WTC11 (cell line): Measurements from ENCODE around the gene TNNT2. TPM values are rescaled to one million over a fixed set of nuclear protein-coding genes. Genes with fewer than 3 reads are reported as not detected.

Experiments
- ATAC-seq: fragments of 200-7000 bp; cut with Tn5 transposase; 2 replicates; pipeline ENCODE4 v1.10.0; 2021; ENCODE audit warnings: mild to moderate bottlenecking, moderate library complexity
- CTCF ChIA-PET: fragments of 300-600 bp; sonication (Branson Sonifier 250); formaldehyde crosslinking; loops from one replicate; lab custom pipeline; 2021; ENCODE audit warnings: antibody characterized with exemption; lab: Charles Lee
- POLR2A ChIA-PET: fragments of 350-600 bp; sonication (Branson Sonifier 250); formaldehyde crosslinking; loops from one replicate; lab custom pipeline; 2021; ENCODE audit warnings: antibody characterized with exemption; lab: Charles Lee
- DNase-seq: peaks from one replicate; pipeline ENCODE4 v3.0.0; 2021; ENCODE audit warnings: low spot score
- H3K27ac Mint-ChIP-seq: 2 replicates; pipeline ENCODE4 v1.8.0; 2021; ENCODE audit warnings: mixed read lengths
- H3K27me3 Mint-ChIP-seq: 2 replicates; pipeline ENCODE4 v1.8.0; 2021; ENCODE audit warnings: low read depth, mild to moderate bottlenecking, moderate library complexity, mixed read lengths
- H3K36me3 Mint-ChIP-seq: 2 replicates; pipeline ENCODE4 v1.8.0; 2021; ENCODE audit warnings: mixed read lengths
- H3K4me1 Mint-ChIP-seq: 2 replicates; pipeline ENCODE4 v1.8.0; 2022; ENCODE audit warnings: mixed read lengths
- H3K4me3 Mint-ChIP-seq: 2 replicates; pipeline ENCODE4 v1.8.0; 2021; ENCODE audit warnings: mild to moderate bottlenecking, moderate library complexity, mixed read lengths
- H3K9me3 Mint-ChIP-seq: 2 replicates; pipeline ENCODE4 v1.8.0; 2021; ENCODE audit warnings: mixed read lengths
- ATF1 ChIP-seq: sonication (generic); formaldehyde crosslinking; IDR thresholded peaks from 2 replicates; pipeline ENCODE4 v1.8.1; 2023; ENCODE audit warnings: mild to moderate bottlenecking, moderate library complexity, missing genetic modification reagents
- EMX1 ChIP-seq: fragments of 250-450 bp; sonication (Bioruptor Pico); IDR thresholded peaks from 2 replicates; pipeline ENCODE4 v1.8.0; 2021; ENCODE audit warnings: mild to moderate bottlenecking
- FOXJ3 ChIP-seq: sonication (generic); formaldehyde crosslinking; IDR thresholded peaks from 2 replicates; pipeline ENCODE4 v1.9.0; 2021; ENCODE audit warnings: missing genetic modification reagents, mild to moderate bottlenecking, borderline replicate concordance
- GTF2I ChIP-seq: fragments of 250-450 bp; sonication (Bioruptor Pico); conservative IDR thresholded peaks from 2 replicates; pipeline ENCODE4 v1.4.0; 2021; ENCODE audit warnings: mild to moderate bottlenecking
- IRF2 ChIP-seq: sonication (generic); formaldehyde crosslinking; IDR thresholded peaks from 2 replicates; pipeline ENCODE4 v1.8.0; 2022; ENCODE audit warnings: low read depth, missing genetic modification reagents, borderline replicate concordance
- MAX ChIP-seq: sonication (generic); formaldehyde crosslinking; IDR thresholded peaks from 2 replicates; pipeline ENCODE4 v1.8.0; 2022; ENCODE audit warnings: mild to moderate bottlenecking, missing genetic modification reagents
- NFE2L1 ChIP-seq: sonication (generic); formaldehyde crosslinking; IDR thresholded peaks from 2 replicates; pipeline ENCODE4 v1.8.1; 2023; ENCODE audit warnings: missing genetic modification reagents
- NFYB ChIP-seq: sonication (generic); formaldehyde crosslinking; conservative IDR thresholded peaks from 2 replicates; pipeline ENCODE4 v1.8.0; 2022; ENCODE audit warnings: low read depth, missing genetic modification reagents
- SMAD4 ChIP-seq: sonication (generic); formaldehyde crosslinking; IDR thresholded peaks from 2 replicates; pipeline ENCODE4 v1.8.0; 2022; ENCODE audit warnings: mild to moderate bottlenecking, missing genetic modification reagents
- TEAD1 ChIP-seq: sonication (generic); formaldehyde crosslinking; IDR thresholded peaks from 2 replicates; pipeline ENCODE4 v1.8.0; 2022; ENCODE audit warnings: mild to moderate bottlenecking, missing genetic modification reagents
- TEAD4 ChIP-seq: sonication (generic); formaldehyde crosslinking; IDR thresholded peaks from 2 replicates; pipeline ENCODE4 v1.8.0; 2022; ENCODE audit warnings: mild to moderate bottlenecking, missing genetic modification reagents
- ZNF121 ChIP-seq: sonication (generic); formaldehyde crosslinking; IDR thresholded peaks from 2 replicates; pipeline ENCODE4 v1.8.0; 2023; ENCODE audit warnings: missing genetic modification reagents
- ZNF425 ChIP-seq: fragments of 250-450 bp; sonication (Bioruptor Pico); conservative IDR thresholded peaks from 2 replicates; pipeline ENCODE4 v1.9.0; 2021; ENCODE audit warnings: mild to moderate bottlenecking
- total RNA-seq: library from RNA; stranded (reverse); gene quantifications from 3 replicates; pipeline ENCODE4 v1.2.3, GENCODE V29; 2021
- TF ChIP-seq, protein P1 (sequence below): sonication (generic); formaldehyde crosslinking; IDR thresholded peaks from 2 replicates; pipeline ENCODE4 v1.8.0; 2022; ENCODE audit warnings: mild to moderate bottlenecking, missing genetic modification reagents
- TF ChIP-seq, protein P2 (sequence below): fragments of 200-600 bp; IDR thresholded peaks from 2 replicates; pipeline ENCODE4 v1.8.0; 2022; ENCODE audit warnings: antibody characterized with exemption

TNNT2 gene
- total RNA-seq, 1 experiment from 2014 or later: 6.1 TPM

GRCh38 chr1:201350361-201350725 lies 27.1 kb downstream of the TNNT2 start:
- CTCF ChIA-PET: interaction anchor here (0.7 to 7.7 kb wide), 5 partner anchors 10 to 91 kb away, joined by 3 to 175 read pairs (median 5); no protein-coding TSS in a partner anchor
- TF ChIP-seq ATF1 (no peak), TEAD4 (CRISPR knock-in tag) (no peak), NFYB (CRISPR knock-in tag) (no peak)
- ATAC-seq: no peak
- H3K4me1 Mint-ChIP-seq: peaks cover 37% of the 10 kb centered on the region
- POLR2A ChIA-PET: no interaction called here
- H3K27ac Mint-ChIP-seq: no peak overlapping the region
- no peak overlapping the region for H3K4me3 Mint-ChIP-seq
- no peaks in the 10 kb centered on the region for H3K9me3 Mint-ChIP-seq
- peak; percentile 4 for DNase-seq
- no peaks in the 10 kb centered on the region for H3K36me3 Mint-ChIP-seq
- no peaks in the 10 kb centered on the region; the same call in 1 of the 2 replicates for H3K27me3 Mint-ChIP-seq

- Mint-ChIP-seq H3K36me3 (no peaks in the 10 kb centered on the region), H3K4me3 (no peak overlapping the region), H3K27me3 (no peaks in the 10 kb centered on the region; the same call in 1 of the 2 replicates), H3K4me1 (peaks cover 45% of the 10 kb centered on the region), H3K9me3 (no peaks in the 10 kb centered on the region), H3K27ac (no peak overlapping the region)
- TF ChIP-seq, protein P1, sequence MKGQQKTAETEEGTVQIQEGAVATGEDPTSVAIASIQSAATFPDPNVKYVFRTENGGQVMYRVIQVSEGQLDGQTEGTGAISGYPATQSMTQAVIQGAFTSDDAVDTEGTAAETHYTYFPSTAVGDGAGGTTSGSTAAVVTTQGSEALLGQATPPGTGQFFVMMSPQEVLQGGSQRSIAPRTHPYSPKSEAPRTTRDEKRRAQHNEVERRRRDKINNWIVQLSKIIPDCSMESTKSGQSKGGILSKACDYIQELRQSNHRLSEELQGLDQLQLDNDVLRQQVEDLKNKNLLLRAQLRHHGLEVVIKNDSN (CRISPR knock-in tag): 0 out of 2 replicates have a peak, but pooled peaks have one; percentile 14
- TF ChIP-seq TEAD1 (no peak), GTF2I (no peak)
- DNase-seq (no peak), ATAC-seq (no peak)
- POLR2A ChIA-PET: no interaction called here
- CTCF ChIA-PET: interaction anchor here (0.5 to 7.7 kb wide), 20 partner anchors 11 to 377 kb away, joined by 3 to 175 read pairs (median 8); partner anchors contain the start of gene PKP1
These were observed 28.4 kb downstream of the TNNT2 start for GRCh38 chr1:201349092-201349491.

DNA sequence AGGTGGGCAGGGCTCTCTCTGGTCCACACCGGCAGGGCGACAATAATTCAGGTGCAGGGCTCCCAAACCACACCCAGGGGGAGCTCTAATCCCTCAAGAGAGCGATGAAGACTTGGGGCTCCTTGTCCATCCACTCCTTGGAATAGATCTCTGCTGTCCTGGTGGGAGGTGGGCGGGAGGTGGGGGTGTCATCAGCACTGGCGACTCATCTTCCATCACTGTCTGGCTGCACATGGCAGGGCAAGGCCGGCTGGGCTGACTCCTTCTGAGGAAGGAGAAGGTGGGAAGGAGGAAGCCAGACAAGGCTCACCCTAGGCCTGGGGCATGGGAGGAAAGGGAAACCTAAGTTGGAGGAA lies 29.3 kb downstream of the TNNT2 start:
- DNase-seq: peak; percentile 81
- ChIA-PET POLR2A (no interaction called here), CTCF (interaction anchor here (0.6 to 7.7 kb wide), 43 partner anchors 11 to 1692 kb away, joined by 3 to 175 read pairs (median 5); partner anchors contain the start of gene PKP1)
- Mint-ChIP-seq H3K4me3 (no peak overlapping the region; the same call in 1 of the 2 replicates), H3K27ac (0 out of 2 replicates have a peak overlapping the region, but pooled peaks have one; percentile 10), H3K9me3 (no peaks in the 10 kb centered on the region), H3K36me3 (no peaks in the 10 kb centered on the region), H3K27me3 (no peaks in the 10 kb centered on the region; the same call in 1 of the 2 replicates), H3K4me1 (peaks cover 40% of the 10 kb centered on the region)
- no peak for TF ChIP-seq ZNF425 (CRISPR knock-in tag)
- TF ChIP-seq, protein P2, sequence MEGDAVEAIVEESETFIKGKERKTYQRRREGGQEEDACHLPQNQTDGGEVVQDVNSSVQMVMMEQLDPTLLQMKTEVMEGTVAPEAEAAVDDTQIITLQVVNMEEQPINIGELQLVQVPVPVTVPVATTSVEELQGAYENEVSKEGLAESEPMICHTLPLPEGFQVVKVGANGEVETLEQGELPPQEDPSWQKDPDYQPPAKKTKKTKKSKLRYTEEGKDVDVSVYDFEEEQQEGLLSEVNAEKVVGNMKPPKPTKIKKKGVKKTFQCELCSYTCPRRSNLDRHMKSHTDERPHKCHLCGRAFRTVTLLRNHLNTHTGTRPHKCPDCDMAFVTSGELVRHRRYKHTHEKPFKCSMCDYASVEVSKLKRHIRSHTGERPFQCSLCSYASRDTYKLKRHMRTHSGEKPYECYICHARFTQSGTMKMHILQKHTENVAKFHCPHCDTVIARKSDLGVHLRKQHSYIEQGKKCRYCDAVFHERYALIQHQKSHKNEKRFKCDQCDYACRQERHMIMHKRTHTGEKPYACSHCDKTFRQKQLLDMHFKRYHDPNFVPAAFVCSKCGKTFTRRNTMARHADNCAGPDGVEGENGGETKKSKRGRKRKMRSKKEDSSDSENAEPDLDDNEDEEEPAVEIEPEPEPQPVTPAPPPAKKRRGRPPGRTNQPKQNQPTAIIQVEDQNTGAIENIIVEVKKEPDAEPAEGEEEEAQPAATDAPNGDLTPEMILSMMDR: peak; percentile 74
- TF ChIP-seq FOXJ3 (CRISPR knock-in tag): no peak
- TF ChIP-seq MAX (CRISPR knock-in tag): 0 out of 2 replicates have a peak, but pooled peaks have one; percentile 10
- peak; percentile 87 for ATAC-seq

- DNase-seq (no peak), ATAC-seq (peak; percentile 61)
- CTCF ChIA-PET: interaction anchor here (0.6 to 7.7 kb wide), 64 partner anchors 11 to 1693 kb away, joined by 3 to 175 read pairs (median 4); partner anchors contain the start of gene PKP1
- H3K4me1 Mint-ChIP-seq: peaks cover 38% of the 10 kb centered on the region
- no peaks in the 10 kb centered on the region for H3K36me3 Mint-ChIP-seq
- H3K27ac Mint-ChIP-seq: 0 out of 2 replicates have a peak overlapping the region, but pooled peaks have one; percentile 10
- POLR2A ChIA-PET: interaction anchor here (0.9 to 1.4 kb wide), 2 partner anchors 15 to 29 kb away, joined by 4 read pairs; no protein-coding TSS in a partner anchor
- peak overlapping the region; percentile 12; the same call in 1 of the 2 replicates for H3K4me3 Mint-ChIP-seq
- H3K9me3 Mint-ChIP-seq: no peaks in the 10 kb centered on the region
- TF ChIP-seq IRF2 (CRISPR knock-in tag) (no peak), SMAD4 (CRISPR knock-in tag) (no peak), ZNF121 (CRISPR knock-in tag) (no peak), MAX (CRISPR knock-in tag) (0 out of 2 replicates have a peak, but pooled peaks have one; percentile 33), NFE2L1 (CRISPR knock-in tag) (0 out of 2 replicates have a peak, but pooled peaks have one; percentile 33), EMX1 (0 out of 2 replicates have a peak, but pooled peaks have one; percentile 50)
- H3K27me3 Mint-ChIP-seq: no peaks in the 10 kb centered on the region; the same call in 1 of the 2 replicates
These were observed 29.8 kb downstream of the TNNT2 start for GRCh38 chr1:201347498-201348210.
